K562 (cell line): Measurements from ENCODE around the gene GTPBP8. TPM values are rescaled to one million over a fixed set of nuclear protein-coding genes. Genes with fewer than 3 reads are reported as not detected.

Source experiments
- ATF1 ChIP-seq, 2 experiments: fragments of 450-650 bp in 1 of 2; IDR thresholded peaks; 2 replicates each; pipeline ENCODE4 v1.6.1; 2016; ENCODE audit warnings: missing compliant biosample characterization in 1 of 2, missing genetic modification characterization in 1 of 2
- CEBPB ChIP-seq: fragments of 450-650 bp; IDR thresholded peaks from 2 replicates; pipeline ENCODE4 v1.6.1; 2016; ENCODE audit warnings: missing genetic modification characterization, missing compliant biosample characterization
- FOXP1 ChIP-seq: sonication (generic); formaldehyde crosslinking; IDR thresholded peaks from 2 replicates; pipeline ENCODE4 v1.8.0; 2022; ENCODE audit warnings: mild to moderate bottlenecking, missing genetic modification reagents
- GATA2 ChIP-seq: sonication (generic); formaldehyde crosslinking; IDR thresholded peaks from 2 replicates; pipeline ENCODE4 v1.4.0; 2020; ENCODE audit warnings: mild to moderate bottlenecking, missing genetic modification reagents
- MBD2 ChIP-seq: sonication (generic); IDR thresholded peaks from 2 replicates; pipeline ENCODE4 v1.6.1; 2016; ENCODE audit warnings: low read depth, borderline replicate concordance
- MCM3 ChIP-seq: fragments of 450-650 bp; IDR thresholded peaks from 2 replicates; pipeline ENCODE4 v1.6.1; 2016
- NFIC ChIP-seq: fragments of 450-650 bp; IDR thresholded peaks from 2 replicates; pipeline ENCODE4 v1.6.1; 2017; ENCODE audit warnings: mild to moderate bottlenecking, inconsistent platforms
- RBBP5 ChIP-seq: fragments of 200-600 bp; sonication (generic); IDR thresholded peaks from 2 replicates; pipeline ENCODE4 v1.6.1; 2012; ENCODE audit warnings: borderline replicate concordance, mild to moderate bottlenecking, low read length, control low read depth, inconsistent platforms; ENCODE audit not compliant: insufficient read depth, poor library complexity, severe bottlenecking
- RBFOX2 ChIP-seq: fragments of 200-400 bp; formaldehyde crosslinking; IDR thresholded peaks from 2 replicates; pipeline ENCODE4 v1.6.1; 2017; ENCODE audit warnings: low read depth, mild to moderate bottlenecking, low read length, moderate library complexity
- SIN3B ChIP-seq: fragments of 450-650 bp; IDR thresholded peaks from 2 replicates; pipeline ENCODE4 v1.6.1; 2017; ENCODE audit warnings: low read depth, mild to moderate bottlenecking, moderate library complexity
- SMAD4 ChIP-seq: fragments of 250-450 bp; sonication (Bioruptor Pico); conservative IDR thresholded peaks from 2 replicates; pipeline ENCODE4 v1.8.0; 2021; ENCODE audit warnings: inconsistent platforms, mild to moderate bottlenecking, moderate library complexity
- SMARCA5 ChIP-seq: fragments of 450-650 bp; IDR thresholded peaks from 2 replicates; pipeline ENCODE4 v1.6.1; 2016
- TOE1 ChIP-seq, 2 experiments: fragments of 450-650 bp in 1 of 2; sonication (generic) in 1 of 2; formaldehyde crosslinking in 1 of 2; IDR thresholded peaks; 2 replicates each; pipeline versions ENCODE4 v1.7.1 to v1.8.0; 2016 to 2022; ENCODE audit warnings: borderline replicate concordance in 2 of 2, mild to moderate bottlenecking in 2 of 2, antibody characterized with exemption in 1 of 2, inconsistent platforms in 1 of 2, low read depth in 1 of 2, missing genetic modification reagents in 1 of 2, moderate library complexity in 1 of 2
- ZBED1 ChIP-seq: IDR thresholded peaks from 2 replicates; pipeline ENCODE4 v1.6.1; 2014
- ZNF143 ChIP-seq: sonication (generic); formaldehyde crosslinking; IDR thresholded peaks from 2 replicates; pipeline ENCODE4 v1.9.0; 2022; ENCODE audit warnings: mild to moderate bottlenecking, missing genetic modification reagents
- ZNF23 ChIP-seq: fragments of 250-450 bp; sonication (Bioruptor Pico); IDR thresholded peaks from 2 replicates; pipeline ENCODE4 v1.4.0; 2020; ENCODE audit warnings: mild to moderate bottlenecking
- ZNF408 ChIP-seq: fragments of 250-450 bp; sonication (Bioruptor Pico); IDR thresholded peaks from 2 replicates; pipeline ENCODE4 v1.4.0; 2020; ENCODE audit warnings: low read depth, mild to moderate bottlenecking, moderate library complexity
- ZNF76 ChIP-seq: fragments of 250-450 bp; sonication (Bioruptor Pico); IDR thresholded peaks from 2 replicates; pipeline ENCODE4 v1.4.0; 2020; ENCODE audit warnings: mild to moderate bottlenecking, moderate library complexity, borderline replicate concordance
- polyA plus RNA-seq, 8 experiments: library from polyadenylated mRNA; depleted of rRNA in 4 of 8; stranded (reverse) in 5 of 8; unstranded in 3 of 8; fragments of >200 nt; fragmentation: Nextera tagmentation in 2 of 8; fragmentation: Illumina TruSeq in 1 of 8; extraction: Ambion mirVana in 2 of 8; extraction: Trizol in 1 of 8; gene quantifications; 2 replicates each; pipeline versions ENCODE4 v1.2.1 to v1.2.3, GENCODE V29; 2011 to 2014; ENCODE audit warnings: inconsistent platforms in 1 of 8, missing spikeins in 1 of 8
- total RNA-seq, 7 experiments: library from RNA; depleted of rRNA in 6 of 7; stranded (reverse); fragments of >200 nt in 6 of 7; fragmentation: Illumina TruSeq in 2 of 7; extraction: Trizol in 2 of 7; gene quantifications; 2 replicates each; pipeline versions ENCODE4 v1.2.1 to v1.2.3, GENCODE V29; 2011 to 2021; ENCODE audit warnings: low replicate concordance in 1 of 7
- TF ChIP-seq, protein P1 (sequence below): fragments of 250-450 bp; sonication (Bioruptor Pico); IDR thresholded peaks from 2 replicates; pipeline ENCODE4 v1.5.0; 2021
- TF ChIP-seq, protein P2 (sequence below): sonication (generic); formaldehyde crosslinking; IDR thresholded peaks from 2 replicates; pipeline ENCODE4 v1.8.0; 2022; ENCODE audit warnings: mild to moderate bottlenecking, missing genetic modification reagents, borderline replicate concordance
- TF ChIP-seq, protein P3 (sequence below): sonication (generic); formaldehyde crosslinking; IDR thresholded peaks from 2 replicates; pipeline ENCODE4 v1.8.0; 2022; ENCODE audit warnings: mild to moderate bottlenecking, missing genetic modification reagents
- TF ChIP-seq, protein P4 (sequence below), 2 experiments: fragments of 450-650 bp in 1 of 2; sonication (generic) in 1 of 2; formaldehyde crosslinking in 1 of 2; IDR thresholded peaks in 1 of 2; conservative IDR thresholded peaks in 1 of 2; 2 replicates each; pipeline versions ENCODE4 v1.6.1 to v1.8.1; 2016 to 2023; ENCODE audit warnings: mild to moderate bottlenecking in 2 of 2, moderate library complexity in 2 of 2, inconsistent platforms in 1 of 2, missing genetic modification reagents in 1 of 2

The GTPBP8 gene
- total and polyA plus RNA-seq, 9 of the 15 experiments (the other 6 are each of a cell fraction or from before 2014, with no cell fraction given): 14.0 to 33.3 (median 20.8) TPM

DNA sequence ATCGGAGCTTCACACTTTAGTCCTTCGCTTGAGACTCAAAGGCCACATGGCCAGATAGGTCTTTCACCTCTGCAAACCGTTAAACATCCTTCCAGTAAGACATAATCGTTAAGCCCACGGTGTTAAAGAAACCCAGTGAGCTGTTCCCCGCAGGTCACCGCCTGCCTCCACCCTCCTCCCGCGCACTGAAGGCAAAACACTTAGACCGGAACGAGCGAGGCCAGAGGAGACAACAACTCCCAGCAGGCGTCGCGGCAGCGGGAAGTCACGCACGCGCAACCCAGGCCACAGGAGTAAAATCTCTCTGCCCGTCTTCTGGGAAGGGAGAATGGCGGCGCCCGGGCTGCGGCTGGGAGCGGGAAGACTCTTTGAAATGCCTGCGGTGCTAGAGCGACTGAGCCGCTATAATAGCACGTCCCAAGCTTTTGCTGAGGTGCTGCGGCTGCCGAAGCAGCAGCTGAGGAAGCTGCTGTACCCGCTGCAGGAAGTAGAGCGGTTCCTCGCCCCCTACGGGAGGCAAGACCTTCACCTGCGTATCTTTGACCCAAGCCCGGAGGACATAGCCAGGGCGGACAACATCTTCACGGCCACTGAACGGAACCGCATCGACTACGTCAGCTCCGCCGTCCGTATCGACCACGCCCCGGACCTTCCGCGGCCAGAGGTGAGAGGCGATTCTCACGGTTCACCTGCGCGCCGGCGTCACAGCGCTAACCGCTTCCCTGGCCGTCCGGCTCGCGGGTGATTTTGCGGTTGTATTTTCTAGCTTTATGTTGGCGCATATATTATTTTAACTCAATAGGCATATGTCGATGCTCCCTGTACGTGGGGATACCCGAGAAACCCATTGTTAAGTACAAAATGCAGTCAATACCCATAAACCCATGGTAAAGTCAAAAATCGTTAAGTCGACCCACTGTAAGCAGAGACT lies at the start of gene GTPBP8 (continued):
- TF ChIP-seq, protein P1, sequence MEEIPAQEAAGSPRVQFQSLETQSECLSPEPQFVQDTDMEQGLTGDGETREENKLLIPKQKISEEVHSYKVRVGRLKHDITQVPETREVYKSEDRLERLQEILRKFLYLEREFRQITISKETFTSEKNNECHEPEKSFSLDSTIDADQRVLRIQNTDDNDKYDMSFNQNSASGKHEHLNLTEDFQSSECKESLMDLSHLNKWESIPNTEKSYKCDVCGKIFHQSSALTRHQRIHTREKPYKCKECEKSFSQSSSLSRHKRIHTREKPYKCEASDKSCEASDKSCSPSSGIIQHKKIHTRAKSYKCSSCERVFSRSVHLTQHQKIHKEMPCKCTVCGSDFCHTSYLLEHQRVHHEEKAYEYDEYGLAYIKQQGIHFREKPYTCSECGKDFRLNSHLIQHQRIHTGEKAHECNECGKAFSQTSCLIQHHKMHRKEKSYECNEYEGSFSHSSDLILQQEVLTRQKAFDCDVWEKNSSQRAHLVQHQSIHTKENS (CRISPR knock-in tag): no peak
- TF ChIP-seq SMARCA5: no peak
- 0 out of 2 replicates have a peak, but pooled peaks have one; percentile 40 for TF ChIP-seq SMAD4 (CRISPR knock-in tag)
- no peak for TF ChIP-seq ATF1 (CRISPR knock-in tag; IDR thresholded peaks at IDR 0.05)
- peak; percentile 91 for TF ChIP-seq ATF1 (tag; IDR thresholded peaks at IDR 0.05)
- TF ChIP-seq ZBED1: 0 out of 2 replicates have a peak, but pooled peaks have one; percentile 36
- TF ChIP-seq FOXP1 (CRISPR knock-in tag): peak; percentile 80; the same call in 1 of the 2 replicates
- TF ChIP-seq GATA2 (CRISPR knock-in tag): no peak
- TF ChIP-seq MCM3: no peak
- TF ChIP-seq TOE1 (IDR thresholded peaks at IDR 0.05; ENCODE audit: borderline replicate concordance): peak; percentile 58; the same call in 1 of the 2 replicates
- TF ChIP-seq TOE1 (CRISPR knock-in tag; IDR thresholded peaks at IDR 0.05; ENCODE audit: borderline replicate concordance, low read depth): no peak
- peak; percentile 22; the same call in 1 of the 2 replicates for TF ChIP-seq NFIC
- TF ChIP-seq RBFOX2: peak; percentile 98
- peak; percentile 82 for TF ChIP-seq ZNF143 (CRISPR knock-in tag)
- no peak for TF ChIP-seq ZNF23 (CRISPR knock-in tag)
- TF ChIP-seq CEBPB: no peak
- no peak for TF ChIP-seq ZNF408 (CRISPR knock-in tag)
- TF ChIP-seq, protein P2, sequence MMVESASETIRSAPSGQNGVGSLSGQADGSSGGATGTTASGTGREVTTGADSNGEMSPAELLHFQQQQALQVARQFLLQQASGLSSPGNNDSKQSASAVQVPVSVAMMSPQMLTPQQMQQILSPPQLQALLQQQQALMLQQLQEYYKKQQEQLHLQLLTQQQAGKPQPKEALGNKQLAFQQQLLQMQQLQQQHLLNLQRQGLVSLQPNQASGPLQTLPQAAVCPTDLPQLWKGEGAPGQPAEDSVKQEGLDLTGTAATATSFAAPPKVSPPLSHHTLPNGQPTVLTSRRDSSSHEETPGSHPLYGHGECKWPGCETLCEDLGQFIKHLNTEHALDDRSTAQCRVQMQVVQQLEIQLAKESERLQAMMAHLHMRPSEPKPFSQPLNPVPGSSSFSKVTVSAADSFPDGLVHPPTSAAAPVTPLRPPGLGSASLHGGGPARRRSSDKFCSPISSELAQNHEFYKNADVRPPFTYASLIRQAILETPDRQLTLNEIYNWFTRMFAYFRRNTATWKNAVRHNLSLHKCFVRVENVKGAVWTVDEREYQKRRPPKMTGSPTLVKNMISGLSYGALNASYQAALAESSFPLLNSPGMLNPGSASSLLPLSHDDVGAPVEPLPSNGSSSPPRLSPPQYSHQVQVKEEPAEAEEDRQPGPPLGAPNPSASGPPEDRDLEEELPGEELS (CRISPR knock-in tag): peak; percentile 73; the same call in 1 of the 2 replicates
- TF ChIP-seq RBBP5: peak; percentile 86
- 0 out of 2 replicates have a peak, but pooled peaks have one; percentile 26 for TF ChIP-seq ZNF76 (CRISPR knock-in tag)
- TF ChIP-seq, protein P3, sequence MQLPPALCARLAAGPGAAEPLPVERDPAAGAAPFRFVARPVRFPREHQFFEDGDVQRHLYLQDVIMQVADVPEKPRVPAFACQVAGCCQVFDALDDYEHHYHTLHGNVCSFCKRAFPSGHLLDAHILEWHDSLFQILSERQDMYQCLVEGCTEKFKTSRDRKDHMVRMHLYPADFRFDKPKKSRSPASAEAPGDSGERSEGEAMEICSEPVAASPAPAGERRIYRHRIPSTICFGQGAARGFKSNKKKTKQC: peak; percentile 89; the same call in 1 of the 2 replicates
- peak; percentile 28; the same call in 1 of the 2 replicates for TF ChIP-seq MBD2
- peak; percentile 83 for TF ChIP-seq SIN3B
- TF ChIP-seq, protein P4, sequence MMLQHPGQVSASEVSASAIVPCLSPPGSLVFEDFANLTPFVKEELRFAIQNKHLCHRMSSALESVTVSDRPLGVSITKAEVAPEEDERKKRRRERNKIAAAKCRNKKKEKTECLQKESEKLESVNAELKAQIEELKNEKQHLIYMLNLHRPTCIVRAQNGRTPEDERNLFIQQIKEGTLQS (IDR thresholded peaks at IDR 0.05): peak; percentile 16; the same call in 1 of the 2 replicates
- TF ChIP-seq, protein P4 (CRISPR knock-in tag; conservative IDR thresholded peaks at IDR 0.05): no peak
